ENCODE results near the gene TIMP1. TPM values are rescaled to one million over a fixed set of nuclear protein-coding genes. Genes with fewer than 3 reads are reported as not detected.
A peak's percentile ranks its signal among the peaks of the same experiment; 100 is the strongest.

TIMP1 gene
- 61.8 TPM for polyA plus RNA-seq (2012; ENCODE audit: missing spikeins)

- FAIRE-seq (peak; percentile 90), DNase-seq (ENCODE audit: insufficient read length) (peak; percentile 71)
- TF ChIP-seq POLR2AphosphoS5 (IDR thresholded peaks at IDR 0.05; ENCODE audit: low read depth, low read length) (no peak), POLR2A (IDR thresholded peaks at IDR 0.05; ENCODE audit: low read depth, low read length) (peak; percentile 67), TAF1 (IDR thresholded peaks at IDR 0.05; ENCODE audit: borderline replicate concordance, low read depth, low read length) (0 out of 2 replicates have a peak, but pooled peaks have one; percentile 18)
Observed at GRCh38 chrX:47581731-47582647, at the start of gene TIMP1. Gene TIMP1 (plus strand): TSS chrX:47582436. CDS start chrX:47583416, 980 bp downstream.

GRCh38 chrX:47539860-47540259 is 42.4 kb upstream of the TIMP1 start:
- no peak for TF ChIP-seq POLR2AphosphoS5 (IDR thresholded peaks at IDR 0.05; ENCODE audit: low read depth, low read length)
- no peak for TF ChIP-seq TAF1 (IDR thresholded peaks at IDR 0.05; ENCODE audit: borderline replicate concordance, low read depth, low read length)
- TF ChIP-seq POLR2A (IDR thresholded peaks at IDR 0.05; ENCODE audit: low read depth, low read length) = no peak
- DNase-seq (ENCODE audit: insufficient read length) = no peak
- no peak for FAIRE-seq

- FAIRE-seq (no peak), DNase-seq (ENCODE audit: insufficient read length) (no peak)
- TF ChIP-seq TAF1 (IDR thresholded peaks at IDR 0.05; ENCODE audit: borderline replicate concordance, low read depth, low read length) = no peak
- no peak for TF ChIP-seq POLR2AphosphoS5 (IDR thresholded peaks at IDR 0.05; ENCODE audit: low read depth, low read length)
- no peak for TF ChIP-seq POLR2A (IDR thresholded peaks at IDR 0.05; ENCODE audit: low read depth, low read length)
Observed at GRCh38 chrX:47540754-47541538, 41.3 kb upstream of the TIMP1 start.

- TF ChIP-seq POLR2A (IDR thresholded peaks at IDR 0.05; ENCODE audit: low read depth, low read length) = no peak
- TF ChIP-seq POLR2AphosphoS5 (IDR thresholded peaks at IDR 0.05; ENCODE audit: low read depth, low read length) = no peak
- TF ChIP-seq TAF1 (IDR thresholded peaks at IDR 0.05; ENCODE audit: borderline replicate concordance, low read depth, low read length) = no peak
- DNase-seq (ENCODE audit: insufficient read length) (no peak), FAIRE-seq (no peak)
Observed at GRCh38 chrX:47543496-47543895, 38.7 kb upstream of the TIMP1 start.

GRCh38 chrX:47556045-47556623 is 26.1 kb upstream of the TIMP1 start:
- FAIRE-seq (peak; percentile 80), DNase-seq (ENCODE audit: insufficient read length) (peak; percentile 52)
- TF ChIP-seq POLR2AphosphoS5 (IDR thresholded peaks at IDR 0.05; ENCODE audit: low read depth, low read length) = peak; percentile 46; the same call in 1 of the 2 replicates
- TF ChIP-seq POLR2A (IDR thresholded peaks at IDR 0.05; ENCODE audit: low read depth, low read length) = peak; percentile 75; the same call in 1 of the 2 replicates
- no peak for TF ChIP-seq TAF1 (IDR thresholded peaks at IDR 0.05; ENCODE audit: borderline replicate concordance, low read depth, low read length)

- FAIRE-seq = no peak
- TF ChIP-seq POLR2A (IDR thresholded peaks at IDR 0.05; ENCODE audit: low read depth, low read length) (no peak), TAF1 (IDR thresholded peaks at IDR 0.05; ENCODE audit: borderline replicate concordance, low read depth, low read length) (no peak), POLR2AphosphoS5 (IDR thresholded peaks at IDR 0.05; ENCODE audit: low read depth, low read length) (no peak)
- DNase-seq (ENCODE audit: insufficient read length) = no peak
Observed at GRCh38 chrX:47558436-47558835, 23.8 kb upstream of the TIMP1 start.

GRCh38 chrX:47560179-47560933 is 21.9 kb upstream of the TIMP1 start:
- no peak for DNase-seq (ENCODE audit: insufficient read length)
- no peak for FAIRE-seq

GRCh38 chrX:47560934-47561658 is 21.1 kb upstream of the TIMP1 start, which contains the start of gene ARAF:
Gene ARAF (plus strand): TSS chrX:47561205. CDS start chrX:47562968, 1,763 bp downstream.
- peak; percentile 77 for TF ChIP-seq POLR2A (IDR thresholded peaks at IDR 0.05; ENCODE audit: low read depth, low read length)
- 0 out of 2 replicates have a peak, but pooled peaks have one; percentile 16 for TF ChIP-seq POLR2AphosphoS5 (IDR thresholded peaks at IDR 0.05; ENCODE audit: low read depth, low read length)
- TF ChIP-seq TAF1 (IDR thresholded peaks at IDR 0.05; ENCODE audit: borderline replicate concordance, low read depth, low read length) = peak; percentile 63; the same call in 1 of the 2 replicates
- peak; percentile 97 for FAIRE-seq

More at GRCh38 chrX:47560179-47560933, 21.9 kb upstream of the TIMP1 start:
- TF ChIP-seq POLR2A (IDR thresholded peaks at IDR 0.05; ENCODE audit: low read depth, low read length) (no peak), TAF1 (IDR thresholded peaks at IDR 0.05; ENCODE audit: borderline replicate concordance, low read depth, low read length) (no peak), POLR2AphosphoS5 (IDR thresholded peaks at IDR 0.05; ENCODE audit: low read depth, low read length) (no peak; the same call in 1 of the 2 replicates)

GRCh38 chrX:47561659-47562151 is 20.5 kb upstream of the TIMP1 start:
- FAIRE-seq (no peak), DNase-seq (ENCODE audit: insufficient read length) (no peak)
- TF ChIP-seq POLR2AphosphoS5 (IDR thresholded peaks at IDR 0.05; ENCODE audit: low read depth, low read length) (no peak), TAF1 (IDR thresholded peaks at IDR 0.05; ENCODE audit: borderline replicate concordance, low read depth, low read length) (no peak), POLR2A (IDR thresholded peaks at IDR 0.05; ENCODE audit: low read depth, low read length) (no peak)

More at GRCh38 chrX:47560934-47561658, 21.1 kb upstream of the TIMP1 start, which contains the start of gene ARAF:
- peak; percentile 75 for DNase-seq (ENCODE audit: insufficient read length)
